GM12873 (cell line): ENCODE results near the gene ABCA6.

ENCODE experiments used
- TF ChIP-seq, protein P1 (sequence below): IDR thresholded peaks from 2 replicates; pipeline ENCODE4 v1.5.1; 2012; ENCODE audit warnings: low read depth, mild to moderate bottlenecking, moderate library complexity, low read length, control low read depth; ENCODE audit not compliant: insufficient read depth; ENCODE audit errors: missing control alignments

Gene ABCA6

GRCh38 chr17:69096541-69096940 is 45.2 kb downstream of the ABCA6 start:
- TF ChIP-seq, protein P1, sequence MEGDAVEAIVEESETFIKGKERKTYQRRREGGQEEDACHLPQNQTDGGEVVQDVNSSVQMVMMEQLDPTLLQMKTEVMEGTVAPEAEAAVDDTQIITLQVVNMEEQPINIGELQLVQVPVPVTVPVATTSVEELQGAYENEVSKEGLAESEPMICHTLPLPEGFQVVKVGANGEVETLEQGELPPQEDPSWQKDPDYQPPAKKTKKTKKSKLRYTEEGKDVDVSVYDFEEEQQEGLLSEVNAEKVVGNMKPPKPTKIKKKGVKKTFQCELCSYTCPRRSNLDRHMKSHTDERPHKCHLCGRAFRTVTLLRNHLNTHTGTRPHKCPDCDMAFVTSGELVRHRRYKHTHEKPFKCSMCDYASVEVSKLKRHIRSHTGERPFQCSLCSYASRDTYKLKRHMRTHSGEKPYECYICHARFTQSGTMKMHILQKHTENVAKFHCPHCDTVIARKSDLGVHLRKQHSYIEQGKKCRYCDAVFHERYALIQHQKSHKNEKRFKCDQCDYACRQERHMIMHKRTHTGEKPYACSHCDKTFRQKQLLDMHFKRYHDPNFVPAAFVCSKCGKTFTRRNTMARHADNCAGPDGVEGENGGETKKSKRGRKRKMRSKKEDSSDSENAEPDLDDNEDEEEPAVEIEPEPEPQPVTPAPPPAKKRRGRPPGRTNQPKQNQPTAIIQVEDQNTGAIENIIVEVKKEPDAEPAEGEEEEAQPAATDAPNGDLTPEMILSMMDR = no peak

- TF ChIP-seq, protein P1 = no peak
Measured at GRCh38 chr17:69093995-69094394, 47.7 kb downstream of the ABCA6 start.

GRCh38 chr17:69093279-69093789 is 48.4 kb downstream of the ABCA6 start:
- TF ChIP-seq, protein P1 = no peak

DNA sequence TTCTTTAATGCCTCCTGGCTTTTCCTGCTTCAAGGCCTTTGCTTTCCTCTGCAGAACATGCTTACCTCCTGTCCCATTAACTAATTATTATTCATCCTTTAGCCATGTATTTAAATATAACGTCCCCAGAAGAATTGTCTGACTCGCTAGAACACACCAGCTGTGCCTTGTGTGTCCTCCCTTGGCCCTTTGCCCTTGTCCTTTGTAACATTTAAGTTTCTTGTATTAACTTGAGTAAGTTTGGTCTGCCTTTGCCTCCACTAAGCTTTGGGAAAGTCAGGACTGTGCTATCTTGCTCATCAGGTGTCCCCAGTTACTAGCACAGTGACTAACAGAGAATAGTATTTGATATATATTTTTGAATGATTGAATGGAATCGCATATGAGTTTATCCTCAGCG is 51.3 kb downstream of the ABCA6 start:
- TF ChIP-seq, protein P1 = no peak

GRCh38 chr17:69088643-69089200 is 53.0 kb downstream of the ABCA6 start:
- TF ChIP-seq, protein P1 = no peak

DNA sequence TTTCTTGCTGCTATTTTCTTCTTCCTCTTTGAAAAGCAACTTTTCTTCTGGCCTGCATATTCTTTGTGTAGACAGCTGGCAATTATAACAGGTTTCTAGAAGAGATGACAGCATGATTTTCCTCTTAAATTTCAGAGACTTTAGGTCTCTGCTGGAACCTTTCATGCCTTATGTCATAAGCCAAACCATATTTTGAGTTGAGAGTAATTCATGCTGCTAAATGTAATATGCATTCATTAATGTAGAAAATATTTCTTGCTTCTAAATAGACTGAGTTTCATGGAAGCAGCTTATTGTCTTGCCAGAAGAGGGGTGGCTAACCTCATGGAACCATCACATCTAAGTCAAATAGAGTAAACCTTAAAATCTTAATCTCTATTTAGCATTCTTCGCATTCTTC is 55.1 kb downstream of the ABCA6 start:
- TF ChIP-seq, protein P1 = no peak

DNA sequence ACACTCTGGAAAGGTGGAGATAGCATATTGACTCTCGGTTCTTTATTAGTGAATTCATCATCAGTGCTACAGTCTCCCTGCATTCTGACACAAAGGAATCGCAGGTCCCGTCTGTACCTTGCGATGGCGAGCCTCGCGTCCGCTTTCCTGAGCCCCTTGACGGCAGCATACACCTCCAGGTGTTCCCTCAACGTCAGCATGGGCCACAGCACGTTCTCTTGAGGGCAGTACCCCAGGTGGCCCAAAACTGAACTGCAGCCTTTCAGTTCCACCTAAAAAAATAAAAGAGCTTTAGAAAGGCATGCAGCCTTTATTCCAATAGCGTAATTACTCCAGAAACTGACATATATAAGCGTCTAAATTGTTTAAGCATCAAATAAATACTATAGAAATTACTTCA is 56.8 kb downstream of the ABCA6 start:
- TF ChIP-seq, protein P1 = peak; percentile 48
